Colonic mucosa (tissue), 4 donors: ENCODE results near the gene TST. TPM values are rescaled to one million over a fixed set of nuclear protein-coding genes. Genes with fewer than 3 reads are reported as not detected.
"Not testable (repeated sequence)": the region's sequence is repeated elsewhere in the genome, so short reads cannot be mapped to it uniquely, and the experiment has no call there.

Experiments
- DNase-seq: peaks from one replicate; pipeline ENCODE4 v3.0.0-alpha.2; 2020
- H3K27ac ChIP-seq: fragments of 200-600 bp; one replicate; pipeline ENCODE4 v1.8.0; 2021
- H3K27me3 ChIP-seq: fragments of 200-600 bp; one replicate; pipeline ENCODE4 v1.8.0; 2021
- H3K36me3 ChIP-seq: fragments of 200-600 bp; one replicate; pipeline ENCODE4 v1.8.0; 2021
- H3K4me1 ChIP-seq: fragments of 200-600 bp; one replicate; pipeline ENCODE4 v1.8.0; 2021; ENCODE audit warnings: mild to moderate bottlenecking
- H3K4me3 ChIP-seq: fragments of 200-600 bp; one replicate; pipeline ENCODE4 v1.8.0; 2021
- H3K9ac ChIP-seq, 2 donors: one replicate each; pipeline ENCODE4 v1.7.0; 2013; ENCODE audit warnings: control low read depth in 2 of 2, low read depth in 2 of 2, low read length in 2 of 2
- H3K9me3 ChIP-seq: fragments of 200-600 bp; one replicate; pipeline ENCODE4 v1.8.0; 2021
- CTCF ChIP-seq: fragments of 200-600 bp; IDR thresholded peaks from one replicate; pipeline ENCODE4 v1.8.0; 2022; ENCODE audit warnings: antibody characterized with exemption, mild to moderate bottlenecking
- intact Hi-C: fragments of 100-400 bp; cut with DNase I; formaldehyde crosslinking; loops from one replicate; pipeline ENCODE4 v1.14.1; 2022
- total RNA-seq, 2 donors: library from RNA; stranded (reverse); fragmentation: NEBNext Ultra II Directional in 1 of 2; extraction: Animal tissue kit (Norgen Biotek cat#: 25700) in 1 of 2; gene quantifications; one replicate each; pipeline ENCODE4 v1.2.1, GENCODE V29; 2021
- donor health status: healthy.
- donor health status: DM: no; HTN: no; CAD: no.
- donor health status: DM: no; HTN: no; CAD: no.

Gene TST
- total RNA-seq, 2 donors from 2014 or later, result 410 to 474 TPM

DNA sequence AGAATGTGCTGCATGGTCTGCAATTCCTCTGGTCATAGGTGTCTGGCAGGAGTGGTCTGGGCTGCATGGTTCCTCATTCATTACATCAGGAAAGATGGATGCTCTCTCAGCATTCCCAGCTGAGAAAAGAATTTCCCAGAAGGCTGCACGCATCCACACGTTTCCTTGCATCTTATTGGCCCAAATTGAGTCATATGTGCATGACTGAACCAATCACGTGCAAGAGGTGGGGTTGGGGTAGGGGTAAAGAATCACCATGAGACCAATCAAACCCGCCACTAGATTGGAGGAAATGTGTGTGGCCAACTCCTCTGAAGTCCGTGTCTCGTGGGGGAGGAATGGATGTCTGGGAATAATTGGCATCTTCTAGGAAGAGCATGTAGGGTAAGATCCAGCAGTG lies 28.8 kb downstream of the TST start:
- Histone ChIP-seq H3K36me3 (no peaks in the 10 kb centered on the region), H3K4me3 (no peak overlapping the region), H3K27ac (no peak overlapping the region), H3K4me1 (no peaks in the 10 kb centered on the region), H3K9ac (no peak overlapping the region), H3K27me3 (peaks cover 3% of the 10 kb centered on the region), H3K9me3 (no peaks in the 10 kb centered on the region)
- DNase-seq, result no peak
- no peak for TF ChIP-seq CTCF
- intact Hi-C loops, result no loop called here

GRCh38 chr22:36989012-36989411 lies 30.2 kb downstream of the TST start:
- H3K4me1 ChIP-seq, H3K9me3 ChIP-seq, H3K36me3 ChIP-seq, H3K27ac ChIP-seq, H3K27me3 ChIP-seq, H3K9ac ChIP-seq, DNase-seq, H3K4me3 ChIP-seq: not testable (repeated sequence)
- intact Hi-C loops, result loop anchor here (10.0 kb wide), 1 partner anchor 56 kb away; no protein-coding TSS in a partner anchor

GRCh38 chr22:36988075-36988832 lies 31.0 kb downstream of the TST start:
- Histone ChIP-seq H3K4me1 (no peaks in the 10 kb centered on the region), H3K36me3 (no peaks in the 10 kb centered on the region), H3K9ac (no peak overlapping the region), H3K27me3 (peaks cover 3% of the 10 kb centered on the region), H3K4me3 (no peak overlapping the region), H3K9me3 (no peaks in the 10 kb centered on the region), H3K27ac (no peak overlapping the region)
- intact Hi-C loops, result loop anchor here (10.0 kb wide), 1 partner anchor 57 kb away; no protein-coding TSS in a partner anchor
- DNase-seq, result no peak
- no peak for TF ChIP-seq CTCF

- Histone ChIP-seq H3K4me1 (no peaks in the 10 kb centered on the region), H3K9ac (no peak overlapping the region), H3K27ac (no peak overlapping the region), H3K27me3 (peaks cover 3% of the 10 kb centered on the region), H3K4me3 (no peak overlapping the region), H3K36me3 (no peaks in the 10 kb centered on the region), H3K9me3 (no peaks in the 10 kb centered on the region)
- TF ChIP-seq CTCF, result peak; percentile 71
- peak; percentile 78 for DNase-seq
- intact Hi-C loops, result loop anchor here (10.0 kb wide), 1 partner anchor 58 kb away; no protein-coding TSS in a partner anchor
These were observed 32.9 kb downstream of the TST start for GRCh38 chr22:36986242-36986821.

GRCh38 chr22:36985211-36985889 lies 33.9 kb downstream of the TST start:
- Histone ChIP-seq H3K27me3 (peaks cover 3% of the 10 kb centered on the region), H3K36me3 (no peaks in the 10 kb centered on the region), H3K4me1 (no peaks in the 10 kb centered on the region), H3K27ac (no peak overlapping the region), H3K9ac (no peak overlapping the region), H3K9me3 (no peaks in the 10 kb centered on the region), H3K4me3 (no peak overlapping the region)
- TF ChIP-seq CTCF, result no peak
- intact Hi-C loops, result loop anchor here (10.0 kb wide), 1 partner anchor 59 kb away; no protein-coding TSS in a partner anchor
- no peak for DNase-seq
